Left lung (tissue), 10 donors: Measurements from ENCODE around the gene LRRC4C. TPM values are rescaled to one million over a fixed set of nuclear protein-coding genes. Genes with fewer than 3 reads are reported as not detected.

ENCODE experiments used
- ATAC-seq: fragments of 200-7000 bp; cut with Tn5 transposase; one replicate; pipeline ENCODE4 v1.9.1; 2020; ENCODE audit warnings: moderate library complexity
- DNase-seq, 4 donors: peaks; one replicate each; pipeline ENCODE4 v3.0.0-alpha.2; 2013 to 2020
- H3K27ac ChIP-seq, 2 donors: fragments of 200-600 bp; sonication (generic) in 1 of 2; one replicate each; pipeline versions ENCODE4 v1.5.0 to v1.8.0; 2020 to 2021
- H3K27me3 ChIP-seq, 2 donors: fragments of 200-600 bp; sonication (generic) in 1 of 2; one replicate each; pipeline versions ENCODE4 v1.5.0 to v1.8.0; 2020 to 2021
- H3K36me3 ChIP-seq, 2 donors: fragments of 200-600 bp; sonication (generic) in 1 of 2; one replicate each; pipeline versions ENCODE4 v1.5.0 to v1.8.0; 2020 to 2021
- H3K4me1 ChIP-seq, 2 donors: fragments of 200-600 bp; one replicate each; pipeline ENCODE4 v1.8.0; 2021
- H3K4me3 ChIP-seq, 2 donors: fragments of 200-600 bp; sonication (generic) in 1 of 2; one replicate each; pipeline versions ENCODE4 v1.5.0 to v1.8.0; 2020 to 2021; ENCODE audit warnings: mild to moderate bottlenecking in 1 of 2
- H3K9me3 ChIP-seq, 2 donors: fragments of 200-600 bp; sonication (generic) in 1 of 2; one replicate each; pipeline versions ENCODE4 v1.5.0 to v1.8.0; 2020 to 2021
- CTCF ChIP-seq, 2 donors: fragments of 200-600 bp; sonication (generic) in 1 of 2; IDR thresholded peaks; one replicate each; pipeline versions ENCODE4 v1.5.0 to v1.8.0; 2021; ENCODE audit warnings: antibody characterized with exemption in 2 of 2
- intact Hi-C, 2 donors: fragments of 100-400 bp; cut with DNase I; formaldehyde crosslinking; loops; one replicate each; pipeline versions ENCODE4 v1.11.2 to v1.14.2; 2022
- polyA plus RNA-seq, 6 donors: library from polyadenylated mRNA; unstranded; fragments of 120-200 nt; gene quantifications; one replicate each; pipeline ENCODE4 v1.2.1, GENCODE V29; 2013; ENCODE audit not compliant: insufficient read length in 6 of 6
- total RNA-seq, 2 donors: library from RNA; stranded (reverse); fragmentation: NEBNext Ultra II Directional; extraction: Animal tissue kit (Norgen Biotek cat#: 25700); gene quantifications; one replicate each; pipeline ENCODE4 v1.2.1, GENCODE V29; 2021
- donor health status: DM: no; HTN: yes; CAD: no.
- donor health status: DM: no; HTN: no; CAD: no.

Gene LRRC4C
- total and polyA plus RNA-seq, 8 donors: 0.50 to 6.8 (median 4.2) TPM

DNA sequence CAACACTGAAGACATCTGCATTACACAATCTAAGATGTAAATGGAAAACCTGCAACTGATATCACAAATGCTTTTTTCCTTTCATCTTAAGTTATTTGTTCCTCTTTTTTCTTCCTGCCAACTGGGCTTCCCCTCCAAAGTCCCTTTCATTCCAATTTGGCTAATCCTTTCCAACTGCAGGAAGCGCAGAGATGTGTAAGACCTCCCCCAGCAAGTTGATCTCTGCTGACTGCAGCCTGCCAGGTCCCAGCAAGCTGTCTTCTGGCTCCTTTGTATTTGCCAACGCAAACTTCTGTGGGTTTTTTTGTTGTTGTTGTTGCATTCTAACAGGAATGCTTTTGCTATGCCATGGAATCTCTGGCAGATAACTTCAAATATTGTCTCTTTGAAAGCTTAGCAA lies 38.5 kb upstream of the LRRC4C start:
- intact Hi-C loops: no loop called here
- no peak overlapping the region for H3K27ac ChIP-seq
- H3K36me3 ChIP-seq: no peaks in the 10 kb centered on the region
- no peaks in the 10 kb centered on the region for H3K27me3 ChIP-seq
- no peak for DNase-seq
- no peaks in the 10 kb centered on the region for H3K4me1 ChIP-seq
- H3K9me3 ChIP-seq: no peaks in the 10 kb centered on the region
- no peak overlapping the region for H3K4me3 ChIP-seq
- ATAC-seq: no peak
- no peak for TF ChIP-seq CTCF (IDR thresholded peaks at IDR 0.05)

DNA sequence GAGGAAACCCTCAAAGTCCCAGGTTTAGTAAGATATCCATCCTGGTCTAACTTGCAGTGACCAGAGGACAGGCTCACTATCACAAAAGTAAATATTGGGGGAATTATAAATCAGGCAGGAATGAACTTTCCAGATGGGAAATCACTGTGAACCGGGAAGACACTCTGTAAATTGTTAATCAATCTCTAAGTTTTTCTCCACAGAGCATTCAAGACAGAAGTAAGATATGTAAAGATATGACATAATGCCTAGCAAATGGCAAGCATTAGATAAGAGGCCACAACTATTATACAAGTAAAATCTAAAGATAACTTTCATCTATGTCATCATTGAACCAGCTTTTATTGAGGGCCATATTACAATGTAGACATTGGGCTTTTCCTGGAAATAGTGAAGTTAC lies 35.3 kb upstream of the LRRC4C start:
- intact Hi-C loops: no loop called here
- H3K27ac ChIP-seq: no peak overlapping the region
- no peak for TF ChIP-seq CTCF (IDR thresholded peaks at IDR 0.05)
- H3K4me1 ChIP-seq: no peaks in the 10 kb centered on the region
- no peak overlapping the region for H3K4me3 ChIP-seq
- DNase-seq (no peak), ATAC-seq (no peak)
- no peaks in the 10 kb centered on the region for H3K27me3 ChIP-seq
- H3K9me3 ChIP-seq: no peaks in the 10 kb centered on the region
- no peaks in the 10 kb centered on the region for H3K36me3 ChIP-seq

- H3K9me3 ChIP-seq: no peaks in the 10 kb centered on the region
- H3K27ac ChIP-seq: no peak overlapping the region
- no peak for ATAC-seq
- DNase-seq: no peak
- no peak for TF ChIP-seq CTCF (IDR thresholded peaks at IDR 0.05)
- intact Hi-C loops: no loop called here
- H3K27me3 ChIP-seq: no peaks in the 10 kb centered on the region
- H3K4me1 ChIP-seq: no peaks in the 10 kb centered on the region
- no peak overlapping the region for H3K4me3 ChIP-seq
- H3K36me3 ChIP-seq: no peaks in the 10 kb centered on the region
Observed at GRCh38 chr11:41486424-41486823, 27.0 kb upstream of the LRRC4C start.

DNA sequence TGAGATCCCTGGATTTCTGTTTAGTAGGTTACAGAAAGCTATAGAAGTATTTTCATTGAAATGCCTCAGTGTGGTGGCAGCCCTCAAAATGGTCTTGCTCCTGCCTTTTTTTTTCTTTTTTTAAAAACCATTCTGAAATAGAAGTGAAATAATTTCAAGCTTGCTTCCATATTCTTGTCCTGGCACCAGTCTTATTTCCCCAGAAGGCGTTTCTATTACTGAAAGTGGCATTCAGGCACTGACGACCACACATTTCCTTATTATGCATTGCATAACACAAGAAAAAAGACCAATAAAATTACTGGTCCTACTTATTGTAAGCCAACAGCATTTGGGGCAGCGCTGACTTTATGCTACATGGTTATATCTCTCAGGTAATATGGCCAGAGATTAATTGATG lies 24.5 kb upstream of the LRRC4C start:
- no peaks in the 10 kb centered on the region for H3K4me1 ChIP-seq
- no peaks in the 10 kb centered on the region for H3K36me3 ChIP-seq
- no peak for TF ChIP-seq CTCF (IDR thresholded peaks at IDR 0.05)
- ATAC-seq: no peak
- DNase-seq: no peak
- intact Hi-C loops: no loop called here
- peaks cover 0 to 8% of the 10 kb centered on the region in 2 donors for H3K9me3 ChIP-seq
- H3K27me3 ChIP-seq: no peaks in the 10 kb centered on the region
- H3K4me3 ChIP-seq: no peak overlapping the region
- no peak overlapping the region for H3K27ac ChIP-seq

GRCh38 chr11:41479179-41479578 lies 19.7 kb upstream of the LRRC4C start:
- no peak overlapping the region for H3K27ac ChIP-seq
- DNase-seq (no peak), ATAC-seq (no peak)
- no peaks in the 10 kb centered on the region for H3K27me3 ChIP-seq
- TF ChIP-seq CTCF (IDR thresholded peaks at IDR 0.05): no peak
- peaks cover 0 to 13% of the 10 kb centered on the region in 2 donors for H3K9me3 ChIP-seq
- no peaks in the 10 kb centered on the region for H3K4me1 ChIP-seq
- no peaks in the 10 kb centered on the region for H3K36me3 ChIP-seq
- intact Hi-C loops: no loop called here
- H3K4me3 ChIP-seq: no peak overlapping the region
